HepG2 (cell line): Measurements from ENCODE around the gene SMIM10L1. TPM values are rescaled to one million over a fixed set of nuclear protein-coding genes. Genes with fewer than 3 reads are reported as not detected.

ENCODE experiments used
- ATAC-seq: fragments of 200-7000 bp; cut with Tn5 transposase; 3 replicates; pipeline ENCODE4 v1.9.1; 2020; ENCODE audit warnings: mild to moderate bottlenecking, moderate library complexity
- BruUV-seq: library from RNA; stranded (reverse); fragments of 400-500 nt; replicated peaks from 2 replicates; lab custom pipeline; 2021; lab: Mats Ljungman, UMichigan
- CTCF ChIA-PET: fragments of 300-600 bp; formaldehyde crosslinking; extraction: SDS; loops from one replicate; lab custom pipeline; 2021; ENCODE audit warnings: low total read pairs, inconsistent platforms, low intra/inter-chr PET ratio; lab: Yijun Ruan, JAX
- POLR2A ChIA-PET: fragments of 350-600 bp; sonication (Branson Sonifier 250); formaldehyde crosslinking; loops from one replicate; lab custom pipeline; 2020; ENCODE audit warnings: antibody characterized with exemption, inconsistent platforms; lab: Yijun Ruan, JAX
- DNase-seq: peaks from one replicate; pipeline ENCODE4 v3.0.0-alpha.2; 2015; ENCODE audit warnings: low spot score
- FAIRE-seq: peaks from 3 replicates; lab custom pipeline; 2011; peaks lifted over from hg19 to GRCh38; lab: Jason Lieb, UNC
- H2AFZ ChIP-seq: one replicate; pipeline ENCODE4 v1.6.1; 2011; ENCODE audit warnings: low read length, inconsistent platforms
- H3K27ac ChIP-seq: fragments of 300-600 bp; 3 replicates; pipeline ENCODE4 v1.8.0; 2011; ENCODE audit warnings: mixed run types, mild to moderate bottlenecking, mixed read lengths, low read length, inconsistent platforms; ENCODE audit not compliant: insufficient read depth; ENCODE audit errors: extremely low read length
- H3K27me3 ChIP-seq, 2 experiments: fragments of 200-600 bp in 1 of 2; 2 replicates in 1 of 2; 3 replicates in 1 of 2; pipeline versions ENCODE4 v1.6.0 to v1.8.0; 2011; ENCODE audit warnings: low read length in 2 of 2, mild to moderate bottlenecking in 2 of 2, moderate library complexity in 2 of 2, inconsistent platforms in 1 of 2; ENCODE audit not compliant: insufficient read depth in 2 of 2, control insufficient read depth in 1 of 2
- H3K36me3 ChIP-seq, 2 experiments: fragments of 200-600 bp in 1 of 2; replicated peaks in 1 of 2; 2 replicates in 1 of 2; 3 replicates in 1 of 2; pipeline versions ENCODE4 v1.5.1 to v1.8.0; 2011; ENCODE audit warnings: low read length in 2 of 2, inconsistent platforms in 1 of 2; ENCODE audit not compliant: insufficient read depth in 2 of 2, control insufficient read depth in 1 of 2
- H3K4me1 ChIP-seq: 2 replicates; pipeline ENCODE4 v1.5.1; 2012; ENCODE audit warnings: low read length, inconsistent platforms; ENCODE audit not compliant: insufficient read depth
- H3K4me2 ChIP-seq: 2 replicates; pipeline ENCODE4 v1.6.0; 2011; ENCODE audit warnings: low read depth, low read length, inconsistent platforms
- H3K4me3 ChIP-seq, 3 experiments: fragments of 200-600 bp in 1 of 3; sonication (generic), shearing (Covaris generic) in 1 of 3; replicated peaks in 1 of 3; 2 replicates each; pipeline ENCODE4 v1.5.1; 2011 to 2016; ENCODE audit warnings: low read length in 3 of 3, inconsistent platforms in 2 of 3, low read depth in 2 of 3, mild to moderate bottlenecking in 2 of 3, control low read depth in 1 of 3, mixed read lengths in 1 of 3; ENCODE audit not compliant: insufficient read depth in 1 of 3
- H3K79me2 ChIP-seq: one replicate; pipeline ENCODE4 v1.6.1; 2011; ENCODE audit warnings: low read length, inconsistent platforms; ENCODE audit not compliant: insufficient read depth
- H3K9ac ChIP-seq: 2 replicates; pipeline ENCODE4 v1.6.0; 2011; ENCODE audit warnings: mild to moderate bottlenecking, low read depth, low read length, inconsistent platforms; ENCODE audit not compliant: insufficient read depth
- H3K9me3 ChIP-seq: 2 replicates; pipeline ENCODE4 v1.5.1; 2012; ENCODE audit warnings: mild to moderate bottlenecking, low read length
- H4K20me1 ChIP-seq: 2 replicates; pipeline ENCODE4 v1.6.0; 2011; ENCODE audit warnings: inconsistent platforms, mild to moderate bottlenecking, low read length, moderate library complexity; ENCODE audit not compliant: insufficient read depth
- ATM ChIP-seq: fragments of 450-650 bp; IDR thresholded peaks from 2 replicates; pipeline ENCODE4 v1.7.1; 2017; ENCODE audit warnings: mild to moderate bottlenecking, borderline replicate concordance
- HES4 ChIP-seq: sonication (generic); formaldehyde crosslinking; IDR thresholded peaks from 2 replicates; pipeline ENCODE4 v1.9.0; 2021; ENCODE audit warnings: mild to moderate bottlenecking, missing genetic modification reagents, borderline replicate concordance
- KLF15 ChIP-seq: sonication (generic); formaldehyde crosslinking; IDR thresholded peaks from 2 replicates; pipeline ENCODE4 v1.8.1; 2023; ENCODE audit warnings: borderline replicate concordance, mild to moderate bottlenecking, inconsistent platforms, missing genetic modification reagents, mixed read lengths
- RELA ChIP-seq: sonication (generic); formaldehyde crosslinking; IDR thresholded peaks from 2 replicates; pipeline ENCODE4 v1.4.0; 2020; ENCODE audit warnings: missing genetic modification reagents
- SRSF4 ChIP-seq: fragments of 200-400 bp; formaldehyde crosslinking; IDR thresholded peaks from one replicate; pipeline ENCODE4 v1.6.1; 2018; ENCODE audit warnings: mild to moderate bottlenecking, low read depth, low read length, moderate library complexity; ENCODE audit not compliant: poor library complexity, severe bottlenecking
- ZFYVE20 ChIP-seq: sonication (generic); formaldehyde crosslinking; IDR thresholded peaks from 2 replicates; pipeline ENCODE4 v1.8.0; 2023; ENCODE audit warnings: low read depth, mild to moderate bottlenecking, moderate library complexity, missing genetic modification reagents, borderline replicate concordance
- ZKSCAN8 ChIP-seq: IDR thresholded peaks from 2 replicates; pipeline ENCODE4 v1.6.1; 2016; ENCODE audit warnings: borderline replicate concordance, missing genetic modification reagents, missing compliant biosample characterization
- ZMYM4 ChIP-seq: sonication (generic); formaldehyde crosslinking; IDR thresholded peaks from 2 replicates; pipeline ENCODE4 v1.8.1; 2023; ENCODE audit warnings: mild to moderate bottlenecking, missing genetic modification reagents
- ZNF615 ChIP-seq: sonication (generic); formaldehyde crosslinking; IDR thresholded peaks from 2 replicates; pipeline ENCODE4 v1.5.0; 2020; ENCODE audit warnings: mild to moderate bottlenecking, missing genetic modification reagents, borderline replicate concordance
- ZNF747 ChIP-seq: sonication (generic); formaldehyde crosslinking; IDR thresholded peaks from 2 replicates; pipeline ENCODE4 v1.8.1; 2023; ENCODE audit warnings: missing genetic modification reagents, mild to moderate bottlenecking, borderline replicate concordance
- ZNF891 ChIP-seq: sonication (generic); formaldehyde crosslinking; IDR thresholded peaks from 2 replicates; pipeline ENCODE4 v1.5.0; 2020; ENCODE audit warnings: mild to moderate bottlenecking, missing genetic modification reagents
- WGBS: methylation state at CpG from one replicate; pipeline ENCODE4 v1.1.6; 2017; ENCODE audit warnings: low lambda C conversion rate; 5-methylcytosine and 5-hydroxymethylcytosine counted together
- in situ Hi-C: cut with HindIII; loops from 2 replicates; pipeline ENCODE4 v1.10.0; 2017; ENCODE audit warnings: low pct_unique_long_range_greater_than_20kb; ENCODE audit not compliant: extremely low pct_ligation_motif_present
- intact Hi-C: fragments of 100-400 bp; cut with micrococcal nuclease; formaldehyde crosslinking; loops from one replicate; pipeline ENCODE4 v1.10.0; 2022; ENCODE audit not compliant: unreplicated experiment
- polyA plus RNA-seq, 8 experiments: library from polyadenylated mRNA; depleted of rRNA in 3 of 8; stranded (reverse) in 7 of 8; unstranded in 1 of 8; fragments of >200 nt; fragmentation: Illumina TruSeq in 4 of 8; extraction: Trizol in 4 of 8; gene quantifications; 2 replicates each; pipeline versions ENCODE4 v1.2.1 to v1.2.3, GENCODE V29; 2011 to 2016; ENCODE audit warnings: low read depth in 4 of 8, missing spikeins in 1 of 8, mixed read lengths in 1 of 8; ENCODE audit not compliant: insufficient read depth in 1 of 8
- total RNA-seq, 5 experiments: library from RNA; depleted of rRNA; stranded (reverse); fragments of >200 nt; fragmentation: Illumina TruSeq; extraction: Trizol; gene quantifications; 2 replicates each; pipeline ENCODE4 v1.2.3, GENCODE V29; 2016; ENCODE audit warnings: low read depth in 1 of 5
- TF ChIP-seq, protein P1 (sequence below): IDR thresholded peaks from 2 replicates; pipeline ENCODE4 v1.6.1; 2016; ENCODE audit warnings: control low read depth

The SMIM10L1 gene
- total and polyA plus RNA-seq, 2 of the 13 experiments (the other 11 are each of a cell fraction or from before 2014, with no cell fraction given), result 3.7 to 11.8 TPM

GRCh38 chr12:11136075-11136474 is 34.9 kb upstream of the SMIM10L1 start:
- H3K4me3 ChIP-seq, result no peak overlapping the region
- 48% methylated on average over 2 of the region's 2 CpGs for WGBS
- no peak for ATAC-seq
- intact Hi-C loops (no loop called here), in situ Hi-C loops (no loop called here)
- H3K36me3 ChIP-seq, result no peaks in the 10 kb centered on the region
- H3K4me1 ChIP-seq, result 0 out of 2 replicates have a peak, but pooled peaks cover 9% of the 10 kb centered on the region
- no peak overlapping the region for H3K9ac ChIP-seq
- H3K4me2 ChIP-seq, result no peak overlapping the region
- H3K27me3 ChIP-seq, result no peaks in the 10 kb centered on the region; a peak in 1 of 5 replicates
- no peak overlapping the region for H3K27ac ChIP-seq
- 0 out of 2 replicates have a peak, but pooled peaks cover 5% of the 10 kb centered on the region for H4K20me1 ChIP-seq
- ChIA-PET POLR2A (no interaction called here), CTCF (no interaction called here)
- TF ChIP-seq ZFYVE20 (CRISPR knock-in tag), result no peak
- no peak for TF ChIP-seq HES4
- TF ChIP-seq, protein P1, sequence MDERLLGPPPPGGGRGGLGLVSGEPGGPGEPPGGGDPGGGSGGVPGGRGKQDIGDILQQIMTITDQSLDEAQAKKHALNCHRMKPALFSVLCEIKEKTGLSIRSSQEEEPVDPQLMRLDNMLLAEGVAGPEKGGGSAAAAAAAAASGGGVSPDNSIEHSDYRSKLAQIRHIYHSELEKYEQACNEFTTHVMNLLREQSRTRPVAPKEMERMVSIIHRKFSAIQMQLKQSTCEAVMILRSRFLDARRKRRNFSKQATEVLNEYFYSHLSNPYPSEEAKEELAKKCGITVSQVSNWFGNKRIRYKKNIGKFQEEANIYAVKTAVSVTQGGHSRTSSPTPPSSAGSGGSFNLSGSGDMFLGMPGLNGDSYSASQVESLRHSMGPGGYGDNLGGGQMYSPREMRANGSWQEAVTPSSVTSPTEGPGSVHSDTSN, result no peak
- no peak for TF ChIP-seq RELA (CRISPR knock-in tag)
- no peak for TF ChIP-seq ZNF615
- no peak for TF ChIP-seq ZKSCAN8 (CRISPR knock-in tag)
- TF ChIP-seq ZNF891 (CRISPR knock-in tag), result no peak
- TF ChIP-seq ZNF747 (CRISPR knock-in tag), result no peak
- no peak for TF ChIP-seq KLF15 (CRISPR knock-in tag)
- TF ChIP-seq ATM, result no peak
- no peak for TF ChIP-seq ZMYM4
- no peak for TF ChIP-seq SRSF4
- FAIRE-seq, result no peak
- H2AFZ ChIP-seq, result no peak overlapping the region
- no peak for DNase-seq
- H3K9me3 ChIP-seq, result no peaks in the 10 kb centered on the region
- no TSS peak for BruUV-seq
- peaks cover 55% of the 10 kb centered on the region for H3K79me2 ChIP-seq
